HEK293 (cell line): ENCODE data around the gene S1PR3.

Source experiments
- CTCF ChIA-PET: fragments of 350-600 bp; formaldehyde crosslinking; extraction: SDS; loops from one replicate; lab custom pipeline; 2021; ENCODE audit warnings: antibody characterized with exemption; lab: Yijun Ruan, JAX
- POLR2A ChIA-PET: fragments of 300-600 bp; formaldehyde crosslinking; extraction: SDS; loops from one replicate; lab custom pipeline; 2020; ENCODE audit warnings: antibody characterized with exemption, inconsistent platforms; lab: Yijun Ruan, JAX
- H3K27ac ChIP-seq: fragments of 200-500 bp; sonication (Bioruptor generic); 2 replicates; pipeline ENCODE4 v1.5.1; 2014; ENCODE audit warnings: low read depth, low read length, control low read depth, inconsistent platforms; ENCODE audit errors: extremely low read depth
- H3K36me3 ChIP-seq, 2 experiments: fragments of 200-500 bp in 1 of 2; sonication (Bioruptor generic) in 1 of 2; 1 replicate in 1 of 2; 2 replicates in 1 of 2; pipeline ENCODE4 v1.5.1; 2014 to 2017; ENCODE audit warnings: inconsistent platforms in 2 of 2, low read length in 2 of 2; ENCODE audit not compliant: control insufficient read depth in 2 of 2, insufficient read depth in 1 of 2
- H3K4me1 ChIP-seq: fragments of 200-500 bp; sonication (Bioruptor generic); 2 replicates; pipeline ENCODE4 v1.5.1; 2014; ENCODE audit warnings: mild to moderate bottlenecking, low read length, inconsistent platforms; ENCODE audit not compliant: control insufficient read depth, insufficient read depth
- H3K4me3 ChIP-seq: 2 replicates; pipeline ENCODE4 v1.5.1; 2011; ENCODE audit warnings: low read depth, mild to moderate bottlenecking, control low read depth, low read length, moderate library complexity
- H3K9me3 ChIP-seq: fragments of 200-500 bp; sonication (Bioruptor generic); 2 replicates; pipeline ENCODE4 v1.5.1; 2014; ENCODE audit warnings: low read depth, low read length, inconsistent platforms; ENCODE audit not compliant: control insufficient read depth, insufficient read depth
- GLI4 ChIP-seq: fragments of 450-650 bp; formaldehyde crosslinking; IDR thresholded peaks from 2 replicates; pipeline ENCODE4 v1.5.1; 2016; ENCODE audit warnings: missing biosample characterization, missing genetic modification characterization
- KLF1 ChIP-seq: fragments of 450-650 bp; formaldehyde crosslinking; IDR thresholded peaks from 2 replicates; pipeline ENCODE4 v1.5.1; 2016; ENCODE audit warnings: missing biosample characterization, missing genetic modification characterization
- PRDM4 ChIP-seq: fragments of 450-650 bp; formaldehyde crosslinking; IDR thresholded peaks from 2 replicates; pipeline ENCODE4 v1.5.1; 2017; ENCODE audit warnings: missing biosample characterization, missing genetic modification characterization
- SP7 ChIP-seq: fragments of 450-650 bp; formaldehyde crosslinking; IDR thresholded peaks from 2 replicates; pipeline ENCODE4 v1.5.1; 2016; ENCODE audit warnings: missing biosample characterization, missing genetic modification characterization
- ZBTB11 ChIP-seq: fragments of 450-650 bp; formaldehyde crosslinking; conservative IDR thresholded peaks from 2 replicates; pipeline ENCODE4 v1.5.1; 2016; ENCODE audit warnings: low read depth, missing biosample characterization, missing genetic modification characterization
- ZBTB49 ChIP-seq: fragments of 450-650 bp; formaldehyde crosslinking; IDR thresholded peaks from 2 replicates; pipeline ENCODE4 v1.5.1; 2016; ENCODE audit warnings: missing biosample characterization, missing genetic modification characterization, low read depth
- ZBTB6 ChIP-seq: fragments of 450-650 bp; formaldehyde crosslinking; IDR thresholded peaks from 2 replicates; pipeline ENCODE4 v1.5.1; 2017; ENCODE audit warnings: missing biosample characterization, missing genetic modification characterization
- ZFP37 ChIP-seq: fragments of 450-650 bp; formaldehyde crosslinking; IDR thresholded peaks from 2 replicates; pipeline ENCODE4 v1.5.1; 2016; ENCODE audit warnings: missing biosample characterization, missing genetic modification characterization
- ZNF10 ChIP-seq: fragments of 450-650 bp; formaldehyde crosslinking; IDR thresholded peaks from 2 replicates; pipeline ENCODE4 v1.5.1; 2017; ENCODE audit warnings: missing biosample characterization, missing genetic modification characterization
- ZNF112 ChIP-seq: fragments of 450-650 bp; formaldehyde crosslinking; IDR thresholded peaks from 2 replicates; pipeline ENCODE4 v1.5.0; 2017; ENCODE audit warnings: missing biosample characterization, missing genetic modification characterization
- ZNF626 ChIP-seq: fragments of 450-650 bp; sonication (Bioruptor Pico); formaldehyde crosslinking; IDR thresholded peaks from 2 replicates; pipeline ENCODE4 v1.5.1; 2018; ENCODE audit warnings: missing biosample characterization, missing genetic modification characterization, inconsistent platforms
- ZNF792 ChIP-seq: fragments of 450-650 bp; formaldehyde crosslinking; IDR thresholded peaks from 2 replicates; pipeline ENCODE4 v1.5.1; 2016; ENCODE audit warnings: missing biosample characterization, missing genetic modification characterization
- ZNF843 ChIP-seq: fragments of 450-650 bp; formaldehyde crosslinking; IDR thresholded peaks from 2 replicates; pipeline ENCODE4 v1.5.1; 2016; ENCODE audit warnings: missing biosample characterization, missing genetic modification characterization
- ZSCAN23 ChIP-seq: fragments of 450-650 bp; formaldehyde crosslinking; IDR thresholded peaks from 2 replicates; pipeline ENCODE4 v1.5.1; 2016; ENCODE audit warnings: missing biosample characterization, missing genetic modification characterization
- TF ChIP-seq, protein P1 (sequence below): fragments of 450-650 bp; formaldehyde crosslinking; IDR thresholded peaks from 2 replicates; pipeline ENCODE4 v1.5.1; 2017; ENCODE audit warnings: missing biosample characterization, missing genetic modification characterization
- TF ChIP-seq, protein P2 (sequence below): fragments of 450-650 bp; formaldehyde crosslinking; IDR thresholded peaks from 2 replicates; pipeline ENCODE4 v1.5.1; 2016; ENCODE audit warnings: missing biosample characterization, missing genetic modification characterization
- TF ChIP-seq, protein P3 (sequence below): IDR thresholded peaks from 2 replicates; pipeline ENCODE4 v1.6.1; 2011; ENCODE audit warnings: mild to moderate bottlenecking, low read depth, low read length, borderline replicate concordance
- TF ChIP-seq, protein P4 (sequence below): fragments of 450-650 bp; formaldehyde crosslinking; IDR thresholded peaks from 2 replicates; pipeline ENCODE4 v1.5.1; 2016; ENCODE audit warnings: missing biosample characterization, missing genetic modification characterization

Gene S1PR3

GRCh38 chr9:88942411-88942810 is 48.9 kb upstream of the S1PR3 start:
- TF ChIP-seq ZNF843 (tag by site-specific recombination) (no peak), ZNF10 (tag by site-specific recombination) (no peak), ZBTB11 (tag by site-specific recombination) (no peak), ZFP37 (tag by site-specific recombination) (no peak), PRDM4 (tag by site-specific recombination) (no peak), SP7 (tag by site-specific recombination) (no peak), ZBTB6 (no peak), KLF1 (no peak), ZSCAN23 (no peak), ZBTB49 (no peak), ZNF792 (tag by site-specific recombination) (no peak), GLI4 (tag by site-specific recombination) (no peak), ZNF626 (tag by site-specific recombination) (no peak), ZNF112 (tag by site-specific recombination) (no peak)
- TF ChIP-seq, protein P1, sequence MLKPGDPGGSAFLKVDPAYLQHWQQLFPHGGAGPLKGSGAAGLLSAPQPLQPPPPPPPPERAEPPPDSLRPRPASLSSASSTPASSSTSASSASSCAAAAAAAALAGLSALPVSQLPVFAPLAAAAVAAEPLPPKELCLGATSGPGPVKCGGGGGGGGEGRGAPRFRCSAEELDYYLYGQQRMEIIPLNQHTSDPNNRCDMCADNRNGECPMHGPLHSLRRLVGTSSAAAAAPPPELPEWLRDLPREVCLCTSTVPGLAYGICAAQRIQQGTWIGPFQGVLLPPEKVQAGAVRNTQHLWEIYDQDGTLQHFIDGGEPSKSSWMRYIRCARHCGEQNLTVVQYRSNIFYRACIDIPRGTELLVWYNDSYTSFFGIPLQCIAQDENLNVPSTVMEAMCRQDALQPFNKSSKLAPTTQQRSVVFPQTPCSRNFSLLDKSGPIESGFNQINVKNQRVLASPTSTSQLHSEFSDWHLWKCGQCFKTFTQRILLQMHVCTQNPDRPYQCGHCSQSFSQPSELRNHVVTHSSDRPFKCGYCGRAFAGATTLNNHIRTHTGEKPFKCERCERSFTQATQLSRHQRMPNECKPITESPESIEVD (tag by site-specific recombination), result no peak
- TF ChIP-seq, protein P2, sequence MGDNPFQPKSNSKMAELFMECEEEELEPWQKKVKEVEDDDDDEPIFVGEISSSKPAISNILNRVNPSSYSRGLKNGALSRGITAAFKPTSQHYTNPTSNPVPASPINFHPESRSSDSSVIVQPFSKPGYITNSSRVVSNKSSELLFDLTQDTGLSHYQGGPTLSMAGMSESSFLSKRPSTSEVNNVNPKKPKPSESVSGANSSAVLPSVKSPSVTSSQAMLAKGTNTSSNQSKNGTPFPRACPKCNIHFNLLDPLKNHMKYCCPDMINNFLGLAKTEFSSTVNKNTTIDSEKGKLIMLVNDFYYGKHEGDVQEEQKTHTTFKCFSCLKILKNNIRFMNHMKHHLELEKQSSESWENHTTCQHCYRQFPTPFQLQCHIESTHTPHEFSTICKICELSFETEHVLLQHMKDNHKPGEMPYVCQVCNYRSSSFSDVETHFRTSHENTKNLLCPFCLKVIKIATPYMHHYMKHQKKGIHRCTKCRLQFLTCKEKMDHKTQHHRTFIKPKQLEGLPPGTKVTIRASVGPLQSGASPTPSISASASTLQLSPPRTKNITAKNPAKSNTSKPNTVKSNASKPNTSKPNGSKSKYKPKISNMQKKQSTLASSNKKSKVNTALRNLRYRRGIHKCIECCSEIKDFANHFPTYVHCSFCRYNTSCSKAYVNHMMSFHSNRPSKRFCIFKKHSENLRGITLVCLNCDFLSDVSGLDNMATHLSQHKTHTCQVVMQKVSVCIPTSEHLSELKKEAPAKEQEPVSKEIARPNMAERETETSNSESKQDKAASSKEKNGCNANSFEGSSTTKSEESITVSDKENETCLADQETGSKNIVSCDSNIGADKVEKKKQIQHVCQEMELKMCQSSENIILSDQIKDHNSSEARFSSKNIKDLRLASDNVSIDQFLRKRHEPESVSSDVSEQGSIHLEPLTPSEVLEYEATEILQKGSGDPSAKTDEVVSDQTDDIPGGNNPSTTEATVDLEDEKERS (tag by site-specific recombination), result no peak
- TF ChIP-seq, protein P3, sequence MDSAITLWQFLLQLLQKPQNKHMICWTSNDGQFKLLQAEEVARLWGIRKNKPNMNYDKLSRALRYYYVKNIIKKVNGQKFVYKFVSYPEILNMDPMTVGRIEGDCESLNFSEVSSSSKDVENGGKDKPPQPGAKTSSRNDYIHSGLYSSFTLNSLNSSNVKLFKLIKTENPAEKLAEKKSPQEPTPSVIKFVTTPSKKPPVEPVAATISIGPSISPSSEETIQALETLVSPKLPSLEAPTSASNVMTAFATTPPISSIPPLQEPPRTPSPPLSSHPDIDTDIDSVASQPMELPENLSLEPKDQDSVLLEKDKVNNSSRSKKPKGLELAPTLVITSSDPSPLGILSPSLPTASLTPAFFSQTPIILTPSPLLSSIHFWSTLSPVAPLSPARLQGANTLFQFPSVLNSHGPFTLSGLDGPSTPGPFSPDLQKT, result no peak
- TF ChIP-seq, protein P4, sequence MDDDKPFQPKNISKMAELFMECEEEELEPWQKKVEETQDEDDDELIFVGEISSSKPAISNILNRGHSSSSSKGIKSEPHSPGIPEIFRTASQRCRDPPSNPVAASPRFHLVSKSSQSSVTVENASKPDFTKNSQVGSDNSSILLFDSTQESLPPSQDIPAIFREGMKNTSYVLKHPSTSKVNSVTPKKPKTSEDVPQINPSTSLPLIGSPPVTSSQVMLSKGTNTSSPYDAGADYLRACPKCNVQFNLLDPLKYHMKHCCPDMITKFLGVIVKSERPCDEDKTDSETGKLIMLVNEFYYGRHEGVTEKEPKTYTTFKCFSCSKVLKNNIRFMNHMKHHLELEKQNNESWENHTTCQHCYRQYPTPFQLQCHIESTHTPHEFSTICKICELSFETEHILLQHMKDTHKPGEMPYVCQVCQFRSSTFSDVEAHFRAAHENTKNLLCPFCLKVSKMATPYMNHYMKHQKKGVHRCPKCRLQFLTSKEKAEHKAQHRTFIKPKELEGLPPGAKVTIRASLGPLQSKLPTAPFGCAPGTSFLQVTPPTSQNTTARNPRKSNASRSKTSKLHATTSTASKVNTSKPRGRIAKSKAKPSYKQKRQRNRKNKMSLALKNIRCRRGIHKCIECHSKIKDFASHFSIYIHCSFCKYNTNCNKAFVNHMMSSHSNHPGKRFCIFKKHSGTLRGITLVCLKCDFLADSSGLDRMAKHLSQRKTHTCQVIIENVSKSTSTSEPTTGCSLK (tag by site-specific recombination), result no peak
- POLR2A ChIA-PET, result no interaction called here
- Histone ChIP-seq H3K36me3 (no peaks in the 10 kb centered on the region), H3K9me3 (no peaks in the 10 kb centered on the region), H3K4me1 (no peaks in the 10 kb centered on the region), H3K27ac (no peak overlapping the region), H3K4me3 (no peak overlapping the region)
- CTCF ChIA-PET, result no interaction called here
